Activated effector memory CD4-positive, alpha-beta T cell treated with Interleukin-2 at 50 U/mL for 16 hours (primary cell): Measurements from ENCODE around the gene PLEKHJ1.

Source experiments
- DNase-seq: peaks from one replicate; pipeline ENCODE4 v3.0.0-alpha.2; 2020

Gene PLEKHJ1

GRCh38 chr19:2249010-2249866, 13.1 kb upstream of the PLEKHJ1 start, which contains the start of gene AMH:
TSS of gene AMH (plus strand) at chr19:2249323. CDS start at chr19:2249333, 10 bp downstream.
- DNase-seq: no peak

- DNase-seq: no peak
These were observed 12.2 kb upstream of the PLEKHJ1 start for GRCh38 chr19:2248136-2249009.

- no peak for DNase-seq
These were observed 11.4 kb upstream of the PLEKHJ1 start for GRCh38 chr19:2247433-2248101.

DNA sequence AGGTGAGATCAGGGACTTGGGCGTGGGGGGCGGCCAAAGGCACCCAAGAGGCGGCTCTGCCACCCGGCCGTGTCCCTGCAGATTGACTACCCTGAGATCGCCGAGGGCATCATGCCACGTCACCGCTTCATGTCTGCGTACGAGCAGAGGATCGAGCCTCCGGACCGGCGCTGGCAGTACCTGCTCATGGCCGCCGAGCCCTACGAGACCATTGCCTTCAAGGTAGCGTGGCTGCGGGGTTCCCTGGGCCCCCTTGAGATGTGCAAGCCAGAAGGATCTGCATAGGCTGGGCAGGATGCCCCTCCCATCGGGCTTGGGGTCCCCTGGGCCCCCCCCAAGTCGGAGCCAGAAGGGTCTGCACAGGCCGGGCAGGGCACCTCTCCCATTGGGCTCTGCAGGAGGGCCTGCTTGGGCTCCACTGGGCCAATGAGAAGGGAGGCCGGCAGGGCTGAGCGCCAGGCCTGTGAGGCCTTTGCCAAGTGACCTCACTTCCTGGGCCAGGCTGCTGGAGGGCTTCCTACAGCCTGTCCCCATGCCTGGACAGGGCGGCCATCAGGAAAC, 10.8 kb upstream of the PLEKHJ1 start:
- DNase-seq: no peak

- DNase-seq: no peak
These were observed 10.0 kb upstream of the PLEKHJ1 start for GRCh38 chr19:2246014-2246620.

- no peak for DNase-seq
These were observed 9.1 kb upstream of the PLEKHJ1 start for GRCh38 chr19:2245273-2245672.

GRCh38 chr19:2244486-2244885, 8.4 kb upstream of the PLEKHJ1 start:
- DNase-seq: no peak

- DNase-seq: no peak
These were observed 7.9 kb upstream of the PLEKHJ1 start for GRCh38 chr19:2244125-2244411.

DNA sequence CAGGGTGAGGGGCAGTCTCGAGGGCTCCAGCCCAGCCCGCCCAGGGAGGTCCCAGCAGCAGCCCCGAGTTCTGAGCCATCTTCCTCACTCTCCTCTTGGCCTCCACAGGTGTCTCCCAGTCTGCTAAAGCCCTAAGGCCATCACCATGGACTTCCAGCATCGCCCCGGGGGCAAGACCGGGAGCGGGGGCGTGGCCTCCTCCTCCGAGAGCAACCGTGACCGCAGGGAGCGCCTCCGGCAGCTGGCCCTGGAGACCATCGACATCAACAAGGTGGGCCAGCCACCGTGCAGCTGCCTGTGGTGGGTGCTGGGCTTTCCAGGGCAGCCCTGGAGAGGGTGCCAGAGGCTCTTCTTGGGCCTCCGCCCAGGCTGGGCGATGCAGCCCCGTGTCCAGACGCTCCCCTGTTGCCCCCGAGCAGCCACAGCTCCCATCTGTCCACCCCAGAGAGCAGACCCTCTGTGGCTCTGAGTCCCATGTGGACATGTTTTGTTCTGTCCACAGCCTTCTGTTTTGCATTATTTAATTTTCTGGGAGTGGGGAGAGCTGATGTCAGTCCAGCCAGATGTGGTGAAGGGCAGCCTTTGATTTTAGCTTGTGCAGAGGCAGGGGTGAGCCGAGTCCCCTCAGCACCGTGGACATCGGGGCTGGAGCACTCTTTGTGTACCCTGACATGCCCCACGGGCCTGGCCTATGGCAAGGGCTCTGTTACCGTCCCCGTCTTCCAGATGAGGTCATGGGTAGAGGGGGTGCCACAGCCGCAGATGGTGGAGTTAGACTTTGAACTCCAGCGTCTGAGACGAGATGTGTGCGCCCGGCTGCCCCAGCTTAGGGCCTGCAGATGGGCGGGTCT, 7.4 kb upstream of the PLEKHJ1 start:
- no peak for DNase-seq

DNA sequence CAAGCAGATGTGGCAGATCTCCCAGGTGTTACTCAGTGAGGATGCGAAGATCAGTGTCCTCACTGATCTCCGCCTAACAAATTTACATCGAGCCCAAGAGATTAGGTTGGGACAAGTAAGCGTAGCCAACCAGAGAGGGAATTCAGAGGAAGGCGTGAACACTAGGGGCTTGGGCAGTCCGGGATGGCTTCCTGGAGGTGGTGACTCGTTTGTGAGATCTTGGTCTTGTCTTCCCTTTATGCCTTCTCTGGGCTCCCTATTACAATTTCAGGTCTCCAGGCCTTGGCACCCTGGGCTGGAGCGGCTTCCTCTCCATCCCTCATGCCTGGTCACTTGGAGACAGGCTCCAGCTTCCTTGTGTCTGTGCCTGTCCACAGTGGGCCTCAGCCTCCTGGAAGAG, 6.7 kb upstream of the PLEKHJ1 start:
- DNase-seq: no peak

GRCh38 chr19:2242092-2242537, 6.0 kb upstream of the PLEKHJ1 start:
- no peak for DNase-seq

GRCh38 chr19:2240881-2241760, 5.0 kb upstream of the PLEKHJ1 start:
- DNase-seq: no peak

- DNase-seq: no peak
These were observed 3.9 kb upstream of the PLEKHJ1 start for GRCh38 chr19:2239771-2240770.

DNA sequence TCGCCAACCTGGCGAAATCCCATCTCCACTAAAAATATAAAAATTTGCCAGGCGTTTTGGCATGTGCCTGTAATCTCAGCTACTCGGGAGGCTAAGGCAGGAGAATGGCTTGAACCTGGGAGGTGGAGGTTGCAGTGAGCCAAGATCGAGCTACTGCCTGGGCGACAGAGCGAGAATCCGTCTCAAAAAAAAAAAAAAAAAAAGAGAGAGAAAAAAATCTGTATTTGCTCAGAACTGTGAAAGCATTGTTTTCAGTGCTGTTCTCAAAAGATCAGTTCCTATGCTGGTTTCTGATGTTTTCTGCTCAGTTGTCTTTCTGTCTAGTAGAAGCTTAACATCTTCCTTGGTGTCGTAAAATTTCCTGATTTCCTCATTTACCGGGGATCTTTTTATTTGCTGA, 3.0 kb upstream of the PLEKHJ1 start:
- DNase-seq: no peak

GRCh38 chr19:2237869-2238153, 1.7 kb upstream of the PLEKHJ1 start:
- DNase-seq: no peak

GRCh38 chr19:2237051-2237868, 1.1 kb upstream of the PLEKHJ1 start:
- no peak for DNase-seq

- DNase-seq: no peak
These were observed 140 bp downstream of the PLEKHJ1 start for GRCh38 chr19:2236064-2236313.

DNA sequence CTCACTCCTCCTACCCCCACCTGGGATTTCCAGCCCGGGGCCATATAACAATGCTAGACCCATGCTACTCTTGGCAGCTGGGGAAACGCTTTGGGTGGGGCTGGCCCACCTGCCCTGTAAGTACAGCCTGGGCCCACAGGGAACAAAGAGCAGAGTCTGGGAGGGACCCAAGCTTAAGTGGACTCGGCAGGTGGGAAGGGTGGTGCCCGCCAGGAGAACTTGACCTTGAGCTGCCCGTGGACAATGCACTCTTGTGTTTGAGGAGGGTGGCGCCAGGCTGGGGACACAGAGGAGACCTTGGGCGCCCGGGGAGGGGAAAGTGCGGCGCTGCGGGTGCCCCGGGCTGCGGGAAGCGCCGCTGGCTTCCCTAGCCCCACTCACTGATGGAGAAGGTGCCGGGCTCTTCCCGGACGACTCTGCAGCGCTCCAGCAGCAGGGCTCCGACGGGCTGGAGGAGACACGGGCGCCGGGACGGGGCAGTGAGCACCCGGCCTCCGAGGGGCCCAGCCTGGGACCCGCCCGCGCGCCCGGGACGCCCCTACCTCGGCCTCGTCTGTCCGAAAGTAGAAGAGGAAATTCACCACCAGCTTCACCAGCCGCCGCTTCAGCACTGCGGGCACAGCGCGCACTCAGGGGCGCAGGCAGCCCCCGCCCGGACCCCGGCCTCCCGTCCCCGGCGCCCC, 607 bp downstream of the PLEKHJ1 start:
- DNase-seq: peak; percentile 23
